Measurements from ENCODE around the gene LTBP2.
"Not testable (repeated sequence)": the region's sequence is repeated elsewhere in the genome, so short reads cannot be mapped to it uniquely, and the experiment has no call there.

The LTBP2 gene

DNA sequence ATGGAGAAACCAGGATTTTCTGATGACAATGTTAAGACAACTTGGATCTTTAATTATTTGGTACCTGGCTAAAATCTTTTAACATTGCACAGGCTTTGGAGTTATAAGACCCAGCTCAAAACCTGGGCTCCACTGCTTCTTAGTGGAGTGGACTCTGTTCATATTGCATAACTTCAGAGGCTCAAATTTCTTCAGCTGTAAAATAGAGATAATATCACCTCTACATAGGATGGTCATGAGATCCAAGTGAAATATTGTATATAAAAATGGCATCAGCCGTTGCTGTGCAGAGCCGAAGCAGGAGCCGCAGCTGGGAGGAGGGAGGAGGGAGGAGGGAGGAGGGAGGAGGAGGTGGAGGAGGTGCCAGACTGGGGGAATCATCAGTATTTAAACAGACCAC, 129.5 kb downstream of the LTBP2 start:
- no peak for DNase-seq (ENCODE audit: low read depth)

DNA sequence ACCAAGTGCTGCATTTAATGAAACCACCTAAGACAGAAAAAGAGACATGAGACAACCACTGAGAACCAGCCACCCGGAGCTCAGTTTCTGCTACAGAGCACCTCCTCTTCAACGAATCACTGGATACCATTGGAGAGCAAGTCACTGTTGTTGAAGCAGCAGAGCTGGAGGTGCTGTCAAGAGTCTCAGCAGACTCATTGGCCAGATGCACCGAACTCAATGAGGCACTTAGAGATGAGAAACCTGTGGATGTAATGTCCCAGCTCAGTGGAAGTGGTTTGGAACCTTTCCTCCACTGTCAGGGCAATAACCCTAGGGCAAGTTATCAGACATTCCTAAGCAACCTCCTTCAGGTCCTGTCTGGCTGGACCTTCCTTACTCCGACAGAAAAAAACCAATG, 132.0 kb downstream of the LTBP2 start:
- DNase-seq (ENCODE audit: low read depth): no peak

DNA sequence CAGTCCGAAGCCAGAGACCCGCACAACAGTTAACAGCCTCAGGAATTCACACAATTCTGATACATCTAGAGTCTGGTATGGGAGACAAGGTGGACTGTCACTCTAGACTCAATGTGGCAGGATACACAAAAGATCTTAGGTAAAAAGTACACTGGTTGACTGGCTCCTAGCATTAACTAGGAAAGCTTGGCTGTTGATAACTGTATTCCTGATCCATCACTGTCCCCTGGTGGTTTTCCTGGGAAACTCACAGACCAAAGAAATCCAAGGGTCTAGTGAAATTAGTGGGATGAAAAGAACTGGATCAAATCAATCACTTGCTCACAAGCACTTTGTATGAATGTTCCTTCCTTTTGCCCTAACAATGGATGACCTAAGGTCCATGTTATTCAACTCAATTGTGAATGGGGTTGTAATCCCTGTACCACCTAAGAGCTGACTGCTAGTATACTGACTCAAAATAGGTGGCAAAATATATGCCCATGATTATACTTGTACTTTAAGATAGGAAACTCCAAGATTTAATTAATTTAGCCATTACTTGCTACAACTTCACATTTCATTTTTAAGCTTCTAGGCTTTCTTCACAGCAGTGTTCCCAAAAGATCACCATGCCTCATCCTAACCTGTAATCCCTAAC, 132.9 kb downstream of the LTBP2 start:
- DNase-seq (ENCODE audit: low read depth): no peak

DNA sequence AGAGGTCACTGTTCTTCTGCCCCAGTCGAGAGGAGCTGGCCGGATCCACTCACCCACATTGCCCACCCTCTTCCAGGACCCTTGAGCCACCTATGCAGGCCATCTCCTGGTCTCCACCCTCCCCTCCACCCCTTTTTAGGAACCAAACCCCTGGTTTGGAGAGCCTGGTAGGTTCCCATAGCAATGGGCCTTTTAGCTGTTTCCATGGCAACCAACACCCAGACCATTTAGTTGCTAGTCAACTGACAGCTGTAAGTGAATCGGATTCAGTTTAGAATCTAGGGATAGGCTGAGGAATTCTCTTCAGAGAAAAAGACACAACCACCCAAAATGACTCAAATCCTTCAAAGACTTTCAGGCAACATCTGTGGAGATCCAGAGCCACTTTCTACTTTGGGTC, 135.4 kb downstream of the LTBP2 start:
- DNase-seq (ENCODE audit: low read depth): no peak

DNA sequence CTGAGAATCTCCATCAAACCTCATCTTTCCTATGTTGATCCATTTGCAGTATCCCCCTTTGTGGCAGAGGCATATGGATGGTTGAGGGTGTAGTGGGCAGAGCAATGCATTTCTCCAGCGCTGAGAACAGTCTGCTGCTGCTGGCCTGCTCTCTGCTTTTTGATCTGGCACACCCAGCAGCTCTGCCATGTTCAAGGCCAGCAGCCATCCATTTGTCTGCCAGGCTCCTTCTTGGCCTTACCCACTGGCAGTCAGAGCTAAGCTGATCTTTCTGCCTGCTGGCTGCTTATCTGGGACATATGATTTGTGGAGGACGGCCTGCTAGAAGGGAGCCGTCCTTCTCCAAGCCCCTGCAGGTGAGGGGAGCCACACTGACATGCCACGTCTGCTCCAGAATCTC, 135.9 kb downstream of the LTBP2 start:
- DNase-seq (ENCODE audit: low read depth): no peak

DNA sequence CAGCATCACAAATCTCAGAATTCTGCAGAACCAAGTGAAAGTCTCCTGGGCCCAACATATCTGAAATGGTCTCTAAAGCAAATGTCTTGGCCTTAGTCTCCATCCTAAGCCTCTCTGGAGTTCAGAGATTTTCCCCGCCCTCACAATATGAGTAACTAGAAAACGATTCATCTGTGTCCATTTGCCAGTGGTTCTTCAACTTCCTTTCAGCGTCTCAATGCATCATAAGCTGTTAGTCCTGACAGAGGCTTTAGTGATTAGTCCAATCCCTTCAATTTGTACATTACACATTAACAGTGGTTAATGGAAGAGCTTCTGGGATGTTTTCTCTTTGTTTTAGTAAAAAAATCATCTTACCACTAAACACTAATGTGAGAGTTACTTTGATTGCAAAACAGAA, 136.4 kb downstream of the LTBP2 start:
- DNase-seq (ENCODE audit: low read depth): no peak

DNA sequence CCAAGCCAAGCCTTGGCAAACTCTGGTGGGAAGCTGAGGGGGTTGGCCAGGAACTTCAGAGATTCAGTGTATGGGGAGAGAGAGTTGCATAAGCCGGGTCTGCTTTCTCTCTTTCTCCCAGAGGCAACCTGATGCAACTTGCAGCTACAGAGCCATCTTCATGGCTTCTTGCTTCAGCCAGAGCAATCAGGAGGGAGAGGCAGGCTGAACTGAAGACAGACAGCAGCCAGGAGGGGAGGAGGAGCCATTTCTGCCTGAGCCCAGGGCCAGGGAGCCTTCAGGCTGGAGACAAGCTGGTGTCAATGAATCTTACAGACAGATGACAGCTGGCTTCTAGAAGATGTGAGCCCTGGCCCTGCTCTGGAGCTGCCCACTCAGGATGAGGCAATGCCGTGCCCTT, 137.7 kb downstream of the LTBP2 start:
- no peak for DNase-seq (ENCODE audit: low read depth)

DNA sequence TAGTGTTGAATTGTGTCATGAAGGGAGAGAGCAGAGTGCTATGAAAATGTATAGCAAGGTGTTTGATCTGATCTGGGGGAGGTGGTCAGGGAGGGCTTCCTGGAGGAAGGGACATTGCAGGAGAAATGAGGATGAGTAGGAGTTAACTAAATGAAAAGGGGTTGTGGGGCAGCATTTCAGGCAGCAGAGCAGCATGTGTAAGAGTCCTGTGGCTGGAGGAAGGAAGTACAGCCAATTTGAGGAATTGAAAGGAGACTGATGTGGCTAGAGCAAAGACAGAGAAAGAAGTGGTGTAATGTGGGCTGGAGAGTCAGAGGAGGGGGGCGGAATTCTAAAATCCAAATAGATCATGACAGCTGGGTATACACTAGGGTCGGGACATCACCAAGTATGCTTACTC, 139.4 kb downstream of the LTBP2 start:
- no peak for DNase-seq (ENCODE audit: low read depth)

DNA sequence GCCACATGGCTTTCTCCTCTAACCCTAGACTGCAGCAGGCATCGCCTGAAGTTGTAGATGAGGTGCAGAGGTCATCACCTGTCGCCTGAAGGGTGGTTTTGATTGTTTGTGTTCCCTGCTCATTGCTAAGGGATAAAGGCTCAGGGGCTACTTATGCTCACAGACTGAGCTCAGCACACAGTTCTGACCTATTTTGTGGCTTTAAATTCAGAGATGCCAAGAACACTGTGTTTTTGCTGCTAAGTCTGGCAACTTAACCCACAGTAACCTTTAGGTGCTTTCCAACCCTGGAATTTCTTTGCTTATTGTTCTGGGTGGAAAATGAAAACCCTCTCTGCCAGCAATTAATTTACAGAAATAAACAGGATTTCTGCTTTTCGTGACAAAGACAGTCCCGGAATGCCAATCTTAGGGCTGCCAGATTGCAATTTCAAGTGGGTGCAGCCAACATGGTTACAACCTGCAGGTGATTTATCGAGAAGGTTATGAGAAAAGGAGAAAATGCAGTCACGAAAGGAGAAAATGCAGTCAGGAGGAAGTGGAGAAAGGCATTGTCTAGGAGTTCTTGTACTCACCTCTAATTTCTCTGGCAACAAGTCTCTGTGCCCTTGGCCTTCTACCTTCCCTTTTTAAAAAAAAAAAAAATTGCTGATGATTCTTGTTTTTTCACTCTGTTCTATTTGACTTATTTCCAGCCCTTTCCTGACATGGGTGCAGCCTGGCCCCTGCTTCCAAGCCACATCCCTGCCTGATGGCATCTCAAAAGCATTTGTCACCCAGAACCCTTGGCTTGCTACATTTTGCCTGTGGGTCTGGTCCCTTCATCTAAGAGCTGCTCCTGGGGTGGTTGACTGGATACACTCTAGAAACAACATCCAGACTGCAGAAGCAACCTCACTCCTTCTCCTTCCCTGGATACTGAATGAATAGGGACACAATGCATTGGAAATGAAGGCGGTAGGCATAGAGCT, 142.2 kb downstream of the LTBP2 start:
- no peak for DNase-seq (ENCODE audit: low read depth)

DNA sequence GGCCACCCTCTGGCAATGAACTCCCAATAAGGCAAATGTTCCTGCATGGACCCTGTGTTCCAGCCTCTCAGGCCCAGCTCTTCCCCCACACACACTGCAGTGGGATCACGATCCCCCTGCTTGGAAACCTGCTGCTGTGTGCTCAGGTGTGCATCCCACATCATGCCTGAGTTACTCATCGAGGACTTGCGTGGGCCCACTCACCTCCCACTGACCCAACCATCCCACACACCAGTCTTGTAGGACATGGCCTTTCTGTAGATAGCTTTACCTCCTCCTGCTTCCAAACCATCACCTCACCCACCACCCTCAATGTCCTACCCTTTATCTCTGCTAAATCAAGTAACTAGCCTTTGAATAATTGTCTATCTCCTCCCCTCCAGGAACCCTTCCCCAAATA, 143.5 kb downstream of the LTBP2 start:
- DNase-seq (ENCODE audit: low read depth): no peak

DNA sequence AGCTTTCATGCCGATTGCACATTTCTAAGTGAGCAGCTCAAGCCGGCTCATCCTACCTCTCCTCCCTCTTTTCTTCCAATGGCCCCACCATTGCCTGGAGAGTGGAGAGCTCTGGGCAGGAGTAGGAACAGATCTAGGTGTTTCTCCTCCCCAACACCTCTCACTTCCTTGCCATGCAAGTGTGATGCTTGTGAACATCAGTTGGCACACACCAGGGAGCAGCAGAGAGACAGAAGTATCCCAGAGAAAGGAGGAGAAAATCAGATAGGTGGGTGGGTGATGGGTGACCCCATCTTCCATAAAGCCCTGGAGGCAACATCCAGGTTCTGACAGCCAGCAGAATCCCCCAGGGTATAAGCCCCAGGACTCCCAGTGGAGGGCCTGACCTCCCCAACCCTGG, 146.7 kb downstream of the LTBP2 start:
- DNase-seq (ENCODE audit: low read depth): no peak

DNA sequence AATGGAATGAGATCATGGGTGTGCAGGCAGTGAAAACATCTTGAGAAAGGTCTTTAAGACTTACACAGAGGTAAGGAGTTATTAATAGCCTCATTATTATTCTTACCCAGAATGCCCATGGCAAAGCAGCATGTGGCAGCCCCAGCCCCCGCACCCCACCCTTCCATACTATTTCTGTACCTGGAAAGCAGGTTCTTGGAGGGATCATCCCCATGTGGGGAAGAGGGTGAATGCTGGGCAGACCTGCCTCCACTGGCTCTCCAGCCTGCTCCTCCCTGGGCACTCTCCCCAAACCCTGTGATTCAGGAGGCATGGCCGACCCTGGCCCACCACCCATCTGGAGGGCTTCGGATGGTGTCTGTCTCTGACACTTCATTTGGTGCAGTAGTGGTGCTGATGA, 147.3 kb downstream of the LTBP2 start:
- no peak for DNase-seq (ENCODE audit: low read depth)

DNA sequence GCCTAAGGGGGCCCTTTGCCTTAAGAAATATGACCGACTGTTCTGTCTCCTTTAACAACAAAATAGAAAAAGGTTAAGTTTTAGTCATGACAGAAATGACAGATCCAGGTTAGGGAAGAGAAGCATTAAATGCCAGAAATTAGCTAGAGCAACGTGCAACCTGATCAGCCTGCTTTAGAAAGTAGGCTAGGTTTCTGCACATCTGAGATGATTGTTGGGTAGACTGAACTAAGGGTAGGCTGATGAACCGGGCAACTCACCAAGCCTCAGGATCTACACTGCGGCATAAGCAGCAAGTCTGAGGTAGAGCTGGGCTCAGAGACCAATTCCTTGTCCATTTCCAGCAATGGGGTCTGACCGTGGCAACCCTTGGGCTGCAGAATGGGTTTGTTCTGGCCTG, 148.3 kb downstream of the LTBP2 start:
- DNase-seq (ENCODE audit: low read depth): no peak

DNA sequence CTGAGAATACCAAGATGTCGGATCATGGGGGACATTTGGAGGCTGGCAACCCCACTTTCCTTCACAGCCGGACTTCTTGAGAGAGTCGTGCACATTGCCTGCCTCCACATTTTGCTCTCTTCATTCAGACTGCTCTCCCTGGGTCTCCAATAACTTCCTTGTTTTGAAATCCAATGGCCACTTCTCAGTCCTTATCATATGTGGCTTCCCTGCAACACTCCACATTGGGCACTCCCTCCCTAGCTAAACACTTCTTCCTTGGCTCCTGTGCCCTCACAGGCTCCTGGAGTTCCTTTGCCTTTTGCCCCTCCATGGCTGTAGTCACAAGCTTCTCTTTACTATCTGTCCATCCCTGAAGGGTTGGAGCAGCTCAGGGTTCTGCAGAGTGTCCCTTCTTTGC, 149.0 kb downstream of the LTBP2 start:
- no peak for DNase-seq (ENCODE audit: low read depth)

DNA sequence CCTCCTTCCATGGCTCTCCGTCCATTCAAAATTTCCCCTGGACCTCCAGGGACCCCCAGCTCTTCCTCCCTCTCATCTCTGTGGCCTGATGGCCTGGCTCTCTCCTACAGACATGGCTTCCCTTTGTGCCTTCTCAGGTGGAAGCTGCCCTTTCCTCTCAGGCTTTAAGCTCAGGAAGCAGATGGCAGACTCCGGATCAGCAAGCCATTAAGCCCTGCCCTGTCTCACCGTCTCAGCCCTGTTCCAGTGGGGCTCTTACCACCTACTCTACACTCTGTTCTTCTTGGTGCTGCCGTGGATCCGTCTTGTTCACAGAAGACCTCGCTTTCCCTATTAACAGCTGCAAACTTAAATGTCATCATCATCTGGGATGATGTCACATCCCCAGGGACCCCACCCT, 152.1 kb downstream of the LTBP2 start:
- no peak for DNase-seq (ENCODE audit: low read depth)

DNA sequence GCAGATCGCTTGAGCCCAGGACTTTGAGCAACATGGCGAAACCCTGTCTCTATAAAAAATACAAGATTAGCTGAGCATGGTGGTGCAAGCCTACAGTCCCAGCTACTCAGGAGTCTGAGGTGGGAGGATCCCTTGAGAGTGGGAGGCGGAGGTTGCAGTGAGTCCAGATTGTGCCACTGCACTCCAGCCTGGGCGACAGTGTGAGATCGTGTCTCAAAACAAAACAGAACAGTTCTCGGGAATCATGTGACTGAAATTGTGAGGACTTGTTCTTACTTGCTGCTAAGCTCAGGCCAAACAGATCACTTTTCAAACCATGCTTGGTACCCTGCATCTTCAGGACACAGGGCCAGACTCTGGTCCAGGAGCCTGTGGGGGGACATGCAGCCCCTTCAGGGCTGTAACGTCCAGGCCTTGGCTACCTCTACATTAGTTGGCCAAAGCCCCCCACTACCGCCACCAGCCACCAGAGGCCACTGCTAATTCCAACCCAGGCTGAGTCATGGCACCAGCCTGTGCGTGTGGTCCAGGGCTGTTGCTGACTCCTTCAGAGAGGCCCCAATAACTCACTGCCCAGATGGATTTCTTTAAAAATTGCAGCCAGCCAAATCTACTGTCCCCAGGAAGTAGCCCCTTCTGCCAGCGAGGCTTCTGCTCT, 152.6 kb downstream of the LTBP2 start:
- no peak for DNase-seq (ENCODE audit: low read depth)

DNA sequence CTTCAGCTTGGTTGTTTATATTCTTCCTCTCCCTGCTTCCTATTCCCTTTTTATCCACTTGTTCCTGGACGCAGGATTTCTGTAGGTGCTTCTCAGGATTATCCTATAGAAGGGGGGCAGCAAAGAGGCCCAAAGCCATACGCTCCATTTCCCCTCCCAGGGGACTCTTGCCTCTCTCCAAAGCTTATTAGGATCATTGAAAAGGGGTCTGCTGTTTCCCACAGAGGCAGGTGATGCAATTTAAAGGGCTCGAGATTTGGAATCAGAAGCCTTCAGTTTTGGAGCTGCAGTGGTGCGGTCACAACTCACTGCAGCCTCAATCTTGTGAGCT, 154.5 kb downstream of the LTBP2 start:
- DNase-seq (ENCODE audit: low read depth): no peak

DNA sequence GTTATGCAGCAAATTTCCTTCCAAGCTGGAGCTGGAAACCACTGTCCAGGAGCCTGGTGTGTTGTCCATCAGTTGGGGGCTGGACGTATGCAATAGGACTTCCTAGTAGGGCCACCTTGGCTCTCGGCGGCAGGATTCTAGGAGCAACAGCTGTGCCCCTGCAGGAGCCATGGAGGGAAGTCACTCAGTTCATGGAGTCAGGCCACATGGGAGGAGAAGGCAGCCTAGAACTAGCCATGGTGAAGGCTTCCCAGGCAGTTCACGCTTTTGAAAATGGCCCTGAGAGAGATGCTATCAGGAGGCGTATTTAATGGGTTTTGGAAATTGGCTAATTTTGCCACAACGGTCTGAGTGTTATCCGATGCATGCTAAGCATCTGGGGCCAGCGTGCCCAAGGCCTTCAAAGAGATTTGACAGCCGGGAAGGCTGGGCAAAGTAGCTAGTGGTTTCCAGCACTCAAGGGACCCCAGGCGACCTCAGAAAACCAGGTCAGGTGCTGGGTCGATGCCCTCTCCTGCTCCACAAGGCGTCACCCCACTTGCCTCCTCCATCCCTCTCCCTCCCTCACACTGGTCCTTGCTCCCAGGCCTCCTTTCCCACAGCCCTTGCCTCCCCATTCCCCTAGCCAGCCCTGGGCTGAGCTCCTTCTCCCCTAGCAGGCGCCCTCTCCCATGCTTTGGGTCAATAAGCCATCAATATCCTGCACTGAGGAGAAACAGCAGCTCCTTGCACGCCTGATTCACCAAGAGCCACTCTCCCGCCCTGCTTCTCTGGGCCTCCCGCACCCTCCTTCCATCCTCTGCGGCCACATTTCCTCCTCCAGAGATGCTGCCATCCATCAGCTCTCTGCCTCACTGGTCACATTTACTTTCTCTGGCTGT, 155.1 kb downstream of the LTBP2 start:
- DNase-seq (ENCODE audit: low read depth): no peak

DNA sequence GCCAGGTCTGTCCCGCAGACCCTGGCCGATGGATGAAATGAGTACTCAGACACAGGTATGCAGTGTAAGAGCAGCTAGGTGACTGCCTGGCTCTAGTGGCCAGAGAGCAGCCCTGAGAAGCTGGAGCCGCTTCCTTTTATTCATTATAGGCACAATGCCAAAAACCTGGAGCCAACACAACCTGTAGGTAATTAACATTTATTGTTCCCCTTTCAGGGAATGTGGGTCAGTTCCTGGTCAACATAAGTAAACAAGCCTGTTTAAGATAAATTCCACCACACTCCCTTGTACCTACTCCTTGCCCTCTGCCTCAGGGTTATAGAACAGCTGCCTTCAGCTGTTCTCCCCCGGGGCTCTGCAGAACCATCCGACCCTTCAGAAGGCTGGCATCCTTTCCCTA, 157.6 kb downstream of the LTBP2 start:
- not testable (repeated sequence) for DNase-seq (ENCODE audit: low read depth)

All from stimulated activated CD8-positive, alpha-beta memory T cell treated with anti-CD3 and anti-CD28 coated beads, Interleukin-15, amount 100 ng/mL, for 1 hour (primary cell).